Pancreas (tissue), 10 donors: Measurements from ENCODE around the gene BLCAP. TPM values are rescaled to one million over a fixed set of nuclear protein-coding genes. Genes with fewer than 3 reads are reported as not detected.
"Not testable (repeated sequence)": the region's sequence is repeated elsewhere in the genome, so short reads cannot be mapped to it uniquely, and the experiment has no call there.

Experiments
- ATAC-seq, 4 donors: fragments of 200-7000 bp; cut with Tn5 transposase; one replicate each; pipeline versions ENCODE4 v1.8.0 to v1.9.1; 2020; ENCODE audit warnings: mild to moderate bottlenecking in 4 of 4, moderate library complexity in 4 of 4
- DNase-seq, 6 donors: peaks; one replicate each; pipeline ENCODE4 v3.0.0-alpha.2; 2020
- FAIRE-seq: peaks from 2 replicates; lab custom pipeline; 2012; peaks lifted over from hg19 to GRCh38; lab: Jason Lieb, UNC
- H3K27ac ChIP-seq, 4 donors: fragments of 200-600 bp; sonication (generic); 1 replicate in 3 of 4; 2 replicates in 1 of 4; pipeline versions ENCODE4 v1.5.0 to v1.8.0; 2020
- H3K27me3 ChIP-seq, 4 donors: fragments of 200-600 bp; one replicate each; pipeline ENCODE4 v1.8.0; 2021
- H3K36me3 ChIP-seq, 3 donors: fragments of 200-600 bp; sonication (generic) in 1 of 3; one replicate each; pipeline versions ENCODE4 v1.5.0 to v1.8.0; 2020 to 2021
- H3K4me1 ChIP-seq, 3 donors: fragments of 200-600 bp; one replicate each; pipeline ENCODE4 v1.8.0; 2021
- H3K4me3 ChIP-seq, 4 donors: fragments of 200-600 bp; sonication (generic) in 2 of 4; one replicate each; pipeline versions ENCODE4 v1.5.0 to v1.8.0; 2020 to 2021
- H3K9me3 ChIP-seq, 4 donors: fragments of 200-600 bp; one replicate each; pipeline ENCODE4 v1.8.0; 2021
- WGBS, 2 donors: extraction: QIAGEN DNeasy Blood & Tissue Kit; methylation state at CpG; one replicate each; pipeline ENCODE4 v1.1.7; 2013; 5-methylcytosine and 5-hydroxymethylcytosine counted together
- intact Hi-C, 3 donors: fragments of 100-400 bp; cut with DNase I; formaldehyde crosslinking; loops; one replicate each; pipeline versions ENCODE4 v1.11.1 to v1.14.2; 2022
- polyA plus RNA-seq, 2 donors: library from polyadenylated mRNA; stranded (reverse); fragments of 200-250 nt; gene quantifications; one replicate each; pipeline ENCODE4 v1.2.3, GENCODE V29; 2013
- total RNA-seq, 6 donors: library from RNA; stranded (reverse); fragmentation: NEBNext Ultra II Directional in 4 of 6; extraction: Animal tissue kit (Norgen Biotek cat#: 25700) in 4 of 6; gene quantifications; one replicate each; pipeline versions ENCODE4 v1.2.1 to v1.2.4, GENCODE V29; 2021 to 2023
- TF ChIP-seq, protein P1 (sequence below), 4 donors: fragments of 200-600 bp; sonication (generic) in 3 of 4; IDR thresholded peaks; one replicate each; pipeline versions ENCODE4 v1.5.0 to v1.8.0; 2021; ENCODE audit warnings: antibody characterized with exemption in 4 of 4
- donor health status: healthy with polysubstance abuse.
- donor health status: DM: no; HTN: no; CAD: no; lungs with moderate emphysema.
- donor health status: DM: no; HTN: no; CAD: no.
- donor health status: control.
- donor health status: control.
- donor health status: Bipolar disorder and iron deficiency.
- donor health status: DM: yes; HTN: yes; CAD: no.
- donor health status: DM: no; HTN: no; CAD: no.
- donor health status: DM: no; HTN: no; CAD: no.
- donor health status: DM: yes; HTN: yes; CAD: no.

The BLCAP gene
- total and polyA plus RNA-seq, 8 donors: 14.6 to 35.3 (median 19.0) TPM

DNA sequence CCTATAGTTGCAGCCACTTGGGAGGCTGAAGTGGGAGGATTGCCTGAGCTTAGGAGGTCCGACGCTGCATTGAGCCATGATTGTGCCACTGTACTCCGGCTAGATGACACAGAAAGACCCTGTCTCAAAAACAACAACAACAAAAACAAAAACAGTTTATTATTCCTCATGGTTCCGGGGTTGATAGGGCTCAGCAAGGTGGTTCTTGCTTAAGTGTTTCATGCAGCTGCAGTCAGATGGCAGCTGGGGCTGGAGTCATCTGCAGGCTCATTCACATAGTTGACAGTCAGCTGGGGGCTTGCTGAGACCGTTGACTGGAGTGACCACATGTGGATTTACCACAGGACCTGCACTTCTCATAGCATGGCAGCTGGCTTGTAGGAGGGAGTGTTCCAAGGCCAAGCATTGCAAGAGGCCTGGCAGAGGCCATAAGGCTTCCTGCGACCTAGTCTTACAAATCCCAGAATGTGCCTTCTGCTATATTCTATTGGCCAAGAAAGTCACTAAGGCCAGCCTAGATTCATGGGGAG, 35.5 kb downstream of the BLCAP start:
- Histone ChIP-seq H3K4me1 (no peaks in the 10 kb centered on the region), H3K9me3 (no peaks in the 10 kb centered on the region), H3K36me3 (no peaks in the 10 kb centered on the region), H3K27me3 (no peaks in the 10 kb centered on the region), H3K27ac (no peak overlapping the region), H3K4me3 (no peak overlapping the region)
- no peak for DNase-seq
- WGBS, 2 donors: 93 to 95% methylated on average over 6 of the region's 6 CpGs
- ATAC-seq: no peak
- intact Hi-C loops: loop anchor here in 1 of 3 donors (10.0 kb wide), 1 partner anchor 87 kb away; no protein-coding TSS in a partner anchor
- TF ChIP-seq, protein P1, sequence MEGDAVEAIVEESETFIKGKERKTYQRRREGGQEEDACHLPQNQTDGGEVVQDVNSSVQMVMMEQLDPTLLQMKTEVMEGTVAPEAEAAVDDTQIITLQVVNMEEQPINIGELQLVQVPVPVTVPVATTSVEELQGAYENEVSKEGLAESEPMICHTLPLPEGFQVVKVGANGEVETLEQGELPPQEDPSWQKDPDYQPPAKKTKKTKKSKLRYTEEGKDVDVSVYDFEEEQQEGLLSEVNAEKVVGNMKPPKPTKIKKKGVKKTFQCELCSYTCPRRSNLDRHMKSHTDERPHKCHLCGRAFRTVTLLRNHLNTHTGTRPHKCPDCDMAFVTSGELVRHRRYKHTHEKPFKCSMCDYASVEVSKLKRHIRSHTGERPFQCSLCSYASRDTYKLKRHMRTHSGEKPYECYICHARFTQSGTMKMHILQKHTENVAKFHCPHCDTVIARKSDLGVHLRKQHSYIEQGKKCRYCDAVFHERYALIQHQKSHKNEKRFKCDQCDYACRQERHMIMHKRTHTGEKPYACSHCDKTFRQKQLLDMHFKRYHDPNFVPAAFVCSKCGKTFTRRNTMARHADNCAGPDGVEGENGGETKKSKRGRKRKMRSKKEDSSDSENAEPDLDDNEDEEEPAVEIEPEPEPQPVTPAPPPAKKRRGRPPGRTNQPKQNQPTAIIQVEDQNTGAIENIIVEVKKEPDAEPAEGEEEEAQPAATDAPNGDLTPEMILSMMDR (IDR thresholded peaks at IDR 0.05): no peak
- no peak for FAIRE-seq

DNA sequence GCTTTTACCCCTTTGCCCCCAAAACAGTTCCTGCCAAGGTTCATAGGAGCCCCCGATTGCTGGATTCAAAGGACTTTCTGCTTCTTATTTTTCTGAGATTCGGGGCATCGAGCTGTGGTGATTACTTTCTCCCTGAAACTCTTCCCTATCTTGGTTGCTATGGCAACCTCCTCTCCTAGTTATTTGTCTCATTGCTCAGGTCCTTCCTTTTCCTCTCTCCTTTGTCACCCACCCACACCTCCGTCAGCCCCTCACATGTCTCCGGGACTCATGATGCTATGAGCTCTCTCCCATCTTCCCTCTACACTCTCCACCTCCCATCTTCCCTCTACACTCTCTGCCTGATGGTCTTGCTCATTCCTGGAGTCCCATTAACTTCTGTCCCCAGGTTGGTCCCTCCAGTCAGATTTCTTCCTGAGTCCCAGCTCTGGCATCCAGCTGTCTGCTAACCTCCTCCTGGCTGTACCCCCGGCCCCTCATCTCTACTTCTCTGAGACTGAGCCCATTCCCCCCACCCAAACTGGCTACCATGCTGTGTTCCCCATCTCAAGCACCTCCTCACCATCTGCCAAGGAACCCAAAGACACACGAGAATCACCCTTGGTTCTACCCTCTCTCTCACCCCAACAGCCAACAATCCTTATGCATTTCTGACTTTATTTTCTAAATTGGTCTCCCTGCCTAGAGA, 36.9 kb downstream of the BLCAP start:
- H3K27ac ChIP-seq: no peak overlapping the region
- 67 to 77% methylated on average over 7 of the region's 7 CpGs for WGBS, 2 donors

DNA sequence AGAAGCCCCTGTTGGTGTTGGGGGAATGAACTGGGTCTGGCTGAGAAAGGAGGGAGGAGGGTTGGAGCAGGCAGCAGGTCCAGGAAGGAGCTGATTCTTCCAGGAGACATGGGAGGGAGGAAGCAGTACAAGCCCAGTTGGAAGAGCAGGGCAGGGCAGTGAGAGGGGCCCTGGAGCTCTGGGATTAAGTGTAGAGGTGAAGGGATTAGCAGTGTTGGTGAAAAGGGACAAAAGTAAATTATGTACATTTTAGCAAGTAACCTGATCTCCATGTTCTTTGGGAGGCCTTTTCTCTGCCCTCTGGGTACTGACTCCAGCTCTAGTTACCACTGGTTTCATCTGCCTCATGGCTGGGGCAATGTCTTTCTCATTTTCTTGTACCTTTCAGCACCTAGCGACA, 41.5 kb downstream of the BLCAP start:
- WGBS, 2 donors: 95 to 96% methylated on average over 1 of the region's 1 CpG

More for the DNA sequence above, 36.9 kb downstream of the BLCAP start:
- no peak for FAIRE-seq
- no peak for ATAC-seq
- Histone ChIP-seq H3K4me3 (no peak overlapping the region), H3K4me1 (no peaks in the 10 kb centered on the region), H3K9me3 (no peaks in the 10 kb centered on the region), H3K36me3 (no peaks in the 10 kb centered on the region), H3K27me3 (no peaks in the 10 kb centered on the region)
- no peak for DNase-seq
- intact Hi-C loops: loop anchor here in 1 of 3 donors (10.0 kb wide), 1 partner anchor 86 kb away; no protein-coding TSS in a partner anchor
- TF ChIP-seq, protein P1 (IDR thresholded peaks at IDR 0.05): no peak

DNA sequence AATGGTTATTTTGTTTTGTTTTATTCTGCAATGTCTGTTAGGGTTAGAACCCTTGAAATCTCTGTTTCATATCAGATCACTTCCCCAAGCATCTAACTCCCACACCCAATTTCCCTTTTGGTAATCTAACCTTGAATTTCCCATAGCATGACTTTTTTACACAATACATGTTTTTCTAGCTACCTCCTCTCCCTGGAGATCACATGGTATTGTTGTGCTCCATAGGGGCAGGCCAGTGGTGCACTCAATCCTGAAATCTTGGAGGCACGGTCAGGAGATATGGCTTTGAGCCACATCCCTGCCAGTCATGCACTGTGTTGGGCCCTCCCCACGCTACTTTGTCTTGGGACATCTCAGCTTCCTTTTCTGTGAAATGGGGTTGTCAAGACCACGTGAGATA, 43.3 kb downstream of the BLCAP start:
- no peaks in the 10 kb centered on the region for H3K4me1 ChIP-seq
- 44 to 48% methylated on average over 3 of the region's 3 CpGs for WGBS, 2 donors
- no peak overlapping the region for H3K27ac ChIP-seq
- no peak for ATAC-seq
- TF ChIP-seq, protein P1 (IDR thresholded peaks at IDR 0.05): no peak
- no peak for FAIRE-seq
- H3K27me3 ChIP-seq: no peaks in the 10 kb centered on the region
- intact Hi-C loops: no loop called here
- H3K9me3 ChIP-seq: no peaks in the 10 kb centered on the region
- no peaks in the 10 kb centered on the region for H3K36me3 ChIP-seq
- no peak overlapping the region for H3K4me3 ChIP-seq
- no peak for DNase-seq

More for the DNA sequence above, 41.5 kb downstream of the BLCAP start:
- intact Hi-C loops, H3K9me3 ChIP-seq, FAIRE-seq, H3K4me1 ChIP-seq, ATAC-seq, H3K27ac ChIP-seq, H3K36me3 ChIP-seq, H3K4me3 ChIP-seq, DNase-seq, H3K27me3 ChIP-seq: not testable (repeated sequence)

GRCh38 chr20:37481610-37482009, 46.1 kb downstream of the BLCAP start:
- TF ChIP-seq, protein P1 (IDR thresholded peaks at IDR 0.05): no peak
- DNase-seq (no peak), ATAC-seq (no peak), FAIRE-seq (no peak)
- H3K27ac ChIP-seq: no peak overlapping the region
- intact Hi-C loops: no loop called here
- no peaks in the 10 kb centered on the region for H3K27me3 ChIP-seq
- no peaks in the 10 kb centered on the region for H3K4me1 ChIP-seq
- no peaks in the 10 kb centered on the region for H3K36me3 ChIP-seq
- H3K9me3 ChIP-seq: no peaks in the 10 kb centered on the region
- no peak overlapping the region for H3K4me3 ChIP-seq
- WGBS, 2 donors: 56 to 73% methylated on average over 5 of the region's 5 CpGs
